Umbilical cord (tissue), 2 donors: ENCODE measurements around the gene LAGE3. TPM values are rescaled to one million over a fixed set of nuclear protein-coding genes. Genes with fewer than 3 reads are reported as not detected.
"Not testable (repeated sequence)": the region's sequence is repeated elsewhere in the genome, so short reads cannot be mapped to it uniquely, and the experiment has no call there.

Source experiments
- DNase-seq: peaks from one replicate; pipeline ENCODE4 v3.0.0-alpha.2; 2015; ENCODE audit warnings: low spot score
- total RNA-seq: library from RNA; depleted of rRNA; stranded (reverse); fragments of >200 nt; gene quantifications from one replicate; pipeline ENCODE4 v1.2.3, GENCODE V29; 2014; ENCODE audit warnings: low replicate concordance; ENCODE audit not compliant: insufficient read depth

LAGE3 gene
- total RNA-seq, 1 donor from 2014 or later: 14.9 TPM

GRCh38 chrX:154502098-154502497, 23.0 kb upstream of the LAGE3 start:
- DNase-seq: no peak

GRCh38 chrX:154501423-154501822, 22.3 kb upstream of the LAGE3 start:
- not testable (repeated sequence) for DNase-seq

GRCh38 chrX:154496591-154497137, 17.6 kb upstream of the LAGE3 start:
- not testable (repeated sequence) for DNase-seq

GRCh38 chrX:154495472-154495922, 16.4 kb upstream of the LAGE3 start:
- no peak for DNase-seq

GRCh38 chrX:154494715-154495114, 15.6 kb upstream of the LAGE3 start:
- DNase-seq: no peak

GRCh38 chrX:154490414-154491083, 11.5 kb upstream of the LAGE3 start, which contains the start of gene SLC10A3:
Gene SLC10A3 (minus strand): TSS chrX:154490629. CDS start chrX:154488940, 1,689 bp downstream.
- peak; percentile 94 for DNase-seq

GRCh38 chrX:154490021-154490413, 10.9 kb upstream of the LAGE3 start:
- DNase-seq: peak; percentile 44

- DNase-seq: no peak
Observed at GRCh38 chrX:154489182-154489581, 10.1 kb upstream of the LAGE3 start.

- no peak for DNase-seq
Observed at GRCh38 chrX:154488336-154489075, 9.4 kb upstream of the LAGE3 start.

GRCh38 chrX:154487518-154488290, 8.6 kb upstream of the LAGE3 start:
- no peak for DNase-seq

- DNase-seq: peak; percentile 73
Observed at GRCh38 chrX:154486396-154487207, 7.5 kb upstream of the LAGE3 start, which contains the start of gene UBL4A. Gene UBL4A (minus strand): TSS chrX:154486615. CDS start chrX:154486584, 31 bp downstream.

GRCh38 chrX:154486052-154486395, 6.9 kb upstream of the LAGE3 start:
- peak; percentile 6 for DNase-seq

- DNase-seq: no peak
Observed at GRCh38 chrX:154485150-154486051, 6.3 kb upstream of the LAGE3 start.

GRCh38 chrX:154484255-154485149, 5.4 kb upstream of the LAGE3 start:
- no peak for DNase-seq

- no peak for DNase-seq
Observed at GRCh38 chrX:154483325-154483724, 4.2 kb upstream of the LAGE3 start.

- no peak for DNase-seq
Observed at GRCh38 chrX:154482786-154483185, 3.7 kb upstream of the LAGE3 start.

GRCh38 chrX:154481911-154482601, 3.0 kb upstream of the LAGE3 start:
- no peak for DNase-seq

- DNase-seq: no peak
Observed at GRCh38 chrX:154481195-154481594, 2.1 kb upstream of the LAGE3 start.
